Measurements from ENCODE around the gene C6orf132. TPM values are rescaled to one million over a fixed set of nuclear protein-coding genes. Genes with fewer than 3 reads are reported as not detected.

Gene C6orf132
- total and polyA plus RNA-seq, 10 of the 15 experiments (the other 5 are each of a cell fraction or from before 2014, with no cell fraction given) = 0.04 to 0.05 TPM; not detected in 8

DNA sequence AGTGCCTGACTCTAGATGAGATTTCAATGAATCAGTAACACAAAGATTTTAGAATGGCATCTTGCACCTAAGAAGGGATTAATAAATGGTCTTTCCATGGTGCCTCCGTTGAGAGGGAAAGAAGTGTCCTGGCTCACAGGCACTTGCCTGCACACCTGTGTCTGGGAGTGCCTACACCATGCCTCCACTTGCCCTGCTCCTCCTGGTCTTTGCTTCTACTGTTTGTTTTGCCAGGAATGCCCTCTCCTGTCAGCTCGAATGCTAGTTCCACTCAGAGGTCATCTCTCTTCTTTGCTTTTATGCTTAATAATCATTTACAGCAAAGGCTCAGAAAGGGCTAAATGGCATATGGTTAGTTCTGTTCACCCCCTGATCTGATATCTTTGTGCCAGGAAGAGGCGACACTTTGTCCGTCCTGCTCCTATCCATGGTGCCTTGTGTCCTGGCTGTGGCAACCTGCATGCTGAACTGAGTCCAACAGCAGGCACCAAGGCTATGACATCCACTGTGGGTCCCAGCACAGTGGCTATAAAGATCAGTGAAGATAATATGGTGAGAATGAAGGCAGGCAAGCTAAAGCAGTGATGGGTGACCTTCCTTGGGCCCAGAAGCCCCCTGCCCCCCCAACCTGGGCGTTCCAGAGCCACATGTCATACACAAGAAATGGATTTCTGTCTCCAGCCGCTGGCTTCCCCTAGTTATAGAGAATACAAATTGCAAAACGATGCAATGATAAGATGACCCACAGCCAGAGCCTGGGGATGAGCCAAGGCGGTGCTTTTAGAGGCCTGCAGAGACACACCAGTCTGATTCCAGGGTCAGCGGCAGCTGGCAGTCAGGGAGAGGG, 1.4 kb downstream of the C6orf132 start:
- H3K27ac ChIP-seq (ENCODE audit: control insufficient read depth, insufficient read depth) = no peak overlapping the region
- H3K4me3 ChIP-seq = no peak overlapping the region
- ATAC-seq (no peak), FAIRE-seq (no peak), DNase-seq (ENCODE audit: low read depth, low spot score) (no peak)
- peaks cover 3 to 5% of the 10 kb centered on the region in 2 experiments for H3K27me3 ChIP-seq (replicated peaks in 1 of 2; ENCODE audit: control insufficient read depth in 2 of 2, insufficient read depth in 2 of 2, low read length in 1 of 2)
- H3K4me1 ChIP-seq (ENCODE audit: control insufficient read depth, insufficient read depth, low read length) = peaks cover 4% of the 10 kb centered on the region; the same call in 1 of the 2 replicates
- H3K4me2 ChIP-seq (ENCODE audit: control insufficient read depth, insufficient read depth) = no peak overlapping the region
- intact Hi-C loops (cut with micrococcal nuclease; ENCODE audit: unreplicated experiment) = no loop called here
- H3K36me3 ChIP-seq (ENCODE audit: control insufficient read depth in 2 of 2, insufficient read depth in 2 of 2, low read length in 1 of 2) = no peaks in the 10 kb centered on the region
- WGBS (ENCODE audit: insufficient coverage, insufficient replicate concordance, low lambda C conversion rate, missing lambda C conversion rate) = 33% methylated on average over 9 of the region's 9 CpGs
- CTCF ChIA-PET = no interaction called here
- no peak overlapping the region for H3K9ac ChIP-seq (ENCODE audit: control insufficient read depth, insufficient read depth, low read length)
- in situ Hi-C loops (cut with MboI) = no loop called here
- RAD21 ChIA-PET (ENCODE audit: unreplicated experiment) = no interaction called here
- H4K20me1 ChIP-seq (ENCODE audit: control insufficient read depth, insufficient read depth) = no peaks in the 10 kb centered on the region
- POLR2A ChIA-PET = no interaction called here
- no peaks in the 10 kb centered on the region for H3K9me3 ChIP-seq (replicated peaks; ENCODE audit: control insufficient read depth, insufficient read depth, low read length)
- SMC1A ChIA-PET (ENCODE audit: uncharacterized antibody, unreplicated experiment) = no interaction called here
- no TSS peak for BruUV-seq (replicated peaks)
- no peak overlapping the region for H2AFZ ChIP-seq (ENCODE audit: control insufficient read depth, low read depth, low read length)
- no peaks in the 10 kb centered on the region for H3K79me2 ChIP-seq (ENCODE audit: control insufficient read depth, insufficient read depth, low read length)
- TF ChIP-seq SIN3A (IDR thresholded peaks at IDR 0.05; ENCODE audit: low read depth, low read length) = no peak
- TF ChIP-seq EED (IDR thresholded peaks at IDR 0.05; ENCODE audit: low read depth) = no peak
- TF ChIP-seq STAT1 (conservative IDR thresholded peaks at IDR 0.05) = no peak
- TF ChIP-seq KLF5 (IDR thresholded peaks at IDR 0.05; ENCODE audit: partially characterized antibody) = no peak
- no peak for TF ChIP-seq RCOR1 (conservative IDR thresholded peaks at IDR 0.05; ENCODE audit: low read depth, low read length)
- TF ChIP-seq, protein P1, sequence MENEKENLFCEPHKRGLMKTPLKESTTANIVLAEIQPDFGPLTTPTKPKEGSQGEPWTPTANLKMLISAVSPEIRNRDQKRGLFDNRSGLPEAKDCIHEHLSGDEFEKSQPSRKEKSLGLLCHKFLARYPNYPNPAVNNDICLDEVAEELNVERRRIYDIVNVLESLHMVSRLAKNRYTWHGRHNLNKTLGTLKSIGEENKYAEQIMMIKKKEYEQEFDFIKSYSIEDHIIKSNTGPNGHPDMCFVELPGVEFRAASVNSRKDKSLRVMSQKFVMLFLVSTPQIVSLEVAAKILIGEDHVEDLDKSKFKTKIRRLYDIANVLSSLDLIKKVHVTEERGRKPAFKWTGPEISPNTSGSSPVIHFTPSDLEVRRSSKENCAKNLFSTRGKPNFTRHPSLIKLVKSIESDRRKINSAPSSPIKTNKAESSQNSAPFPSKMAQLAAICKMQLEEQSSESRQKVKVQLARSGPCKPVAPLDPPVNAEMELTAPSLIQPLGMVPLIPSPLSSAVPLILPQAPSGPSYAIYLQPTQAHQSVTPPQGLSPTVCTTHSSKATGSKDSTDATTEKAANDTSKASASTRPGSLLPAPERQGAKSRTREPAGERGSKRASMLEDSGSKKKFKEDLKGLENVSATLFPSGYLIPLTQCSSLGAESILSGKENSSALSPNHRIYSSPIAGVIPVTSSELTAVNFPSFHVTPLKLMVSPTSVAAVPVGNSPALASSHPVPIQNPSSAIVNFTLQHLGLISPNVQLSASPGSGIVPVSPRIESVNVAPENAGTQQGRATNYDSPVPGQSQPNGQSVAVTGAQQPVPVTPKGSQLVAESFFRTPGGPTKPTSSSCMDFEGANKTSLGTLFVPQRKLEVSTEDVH (IDR thresholded peaks at IDR 0.05; ENCODE audit: low read depth, partially characterized antibody) = no peak
- no peak for TF ChIP-seq NR2C2 (IDR thresholded peaks at IDR 0.05; ENCODE audit: borderline replicate concordance, control insufficient read depth, insufficient read length, low read depth)
- no peak for TF ChIP-seq ATF7 (IDR thresholded peaks at IDR 0.05; ENCODE audit: low read depth)
- no peak for TF ChIP-seq RELB (IDR thresholded peaks at IDR 0.05; ENCODE audit: low read depth)
- TF ChIP-seq, protein P2, sequence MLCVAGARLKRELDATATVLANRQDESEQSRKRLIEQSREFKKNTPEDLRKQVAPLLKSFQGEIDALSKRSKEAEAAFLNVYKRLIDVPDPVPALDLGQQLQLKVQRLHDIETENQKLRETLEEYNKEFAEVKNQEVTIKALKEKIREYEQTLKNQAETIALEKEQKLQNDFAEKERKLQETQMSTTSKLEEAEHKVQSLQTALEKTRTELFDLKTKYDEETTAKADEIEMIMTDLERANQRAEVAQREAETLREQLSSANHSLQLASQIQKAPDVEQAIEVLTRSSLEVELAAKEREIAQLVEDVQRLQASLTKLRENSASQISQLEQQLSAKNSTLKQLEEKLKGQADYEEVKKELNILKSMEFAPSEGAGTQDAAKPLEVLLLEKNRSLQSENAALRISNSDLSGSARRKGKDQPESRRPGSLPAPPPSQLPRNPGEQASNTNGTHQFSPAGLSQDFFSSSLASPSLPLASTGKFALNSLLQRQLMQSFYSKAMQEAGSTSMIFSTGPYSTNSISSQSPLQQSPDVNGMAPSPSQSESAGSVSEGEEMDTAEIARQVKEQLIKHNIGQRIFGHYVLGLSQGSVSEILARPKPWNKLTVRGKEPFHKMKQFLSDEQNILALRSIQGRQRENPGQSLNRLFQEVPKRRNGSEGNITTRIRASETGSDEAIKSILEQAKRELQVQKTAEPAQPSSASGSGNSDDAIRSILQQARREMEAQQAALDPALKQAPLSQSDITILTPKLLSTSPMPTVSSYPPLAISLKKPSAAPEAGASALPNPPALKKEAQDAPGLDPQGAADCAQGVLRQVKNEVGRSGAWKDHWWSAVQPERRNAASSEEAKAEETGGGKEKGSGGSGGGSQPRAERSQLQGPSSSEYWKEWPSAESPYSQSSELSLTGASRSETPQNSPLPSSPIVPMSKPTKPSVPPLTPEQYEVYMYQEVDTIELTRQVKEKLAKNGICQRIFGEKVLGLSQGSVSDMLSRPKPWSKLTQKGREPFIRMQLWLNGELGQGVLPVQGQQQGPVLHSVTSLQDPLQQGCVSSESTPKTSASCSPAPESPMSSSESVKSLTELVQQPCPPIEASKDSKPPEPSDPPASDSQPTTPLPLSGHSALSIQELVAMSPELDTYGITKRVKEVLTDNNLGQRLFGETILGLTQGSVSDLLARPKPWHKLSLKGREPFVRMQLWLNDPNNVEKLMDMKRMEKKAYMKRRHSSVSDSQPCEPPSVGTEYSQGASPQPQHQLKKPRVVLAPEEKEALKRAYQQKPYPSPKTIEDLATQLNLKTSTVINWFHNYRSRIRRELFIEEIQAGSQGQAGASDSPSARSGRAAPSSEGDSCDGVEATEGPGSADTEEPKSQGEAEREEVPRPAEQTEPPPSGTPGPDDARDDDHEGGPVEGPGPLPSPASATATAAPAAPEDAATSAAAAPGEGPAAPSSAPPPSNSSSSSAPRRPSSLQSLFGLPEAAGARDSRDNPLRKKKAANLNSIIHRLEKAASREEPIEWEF (IDR thresholded peaks at IDR 0.05; ENCODE audit: insufficient replicate concordance, low read depth, low read length) = no peak
- no peak for TF ChIP-seq IRF4 (IDR thresholded peaks at IDR 0.05; ENCODE audit: low read depth, low read length)
- TF ChIP-seq, protein P3, sequence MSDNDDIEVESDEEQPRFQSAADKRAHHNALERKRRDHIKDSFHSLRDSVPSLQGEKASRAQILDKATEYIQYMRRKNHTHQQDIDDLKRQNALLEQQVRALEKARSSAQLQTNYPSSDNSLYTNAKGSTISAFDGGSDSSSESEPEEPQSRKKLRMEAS (IDR thresholded peaks at IDR 0.05; ENCODE audit: low read depth, low read length) = no peak
- TF ChIP-seq TBL1XR1 (IDR thresholded peaks at IDR 0.05; ENCODE audit: low read depth, low read length) = no peak

All from GM12878 (cell line).